ENCODE results near the gene CHRD.

CHRD gene

DNA sequence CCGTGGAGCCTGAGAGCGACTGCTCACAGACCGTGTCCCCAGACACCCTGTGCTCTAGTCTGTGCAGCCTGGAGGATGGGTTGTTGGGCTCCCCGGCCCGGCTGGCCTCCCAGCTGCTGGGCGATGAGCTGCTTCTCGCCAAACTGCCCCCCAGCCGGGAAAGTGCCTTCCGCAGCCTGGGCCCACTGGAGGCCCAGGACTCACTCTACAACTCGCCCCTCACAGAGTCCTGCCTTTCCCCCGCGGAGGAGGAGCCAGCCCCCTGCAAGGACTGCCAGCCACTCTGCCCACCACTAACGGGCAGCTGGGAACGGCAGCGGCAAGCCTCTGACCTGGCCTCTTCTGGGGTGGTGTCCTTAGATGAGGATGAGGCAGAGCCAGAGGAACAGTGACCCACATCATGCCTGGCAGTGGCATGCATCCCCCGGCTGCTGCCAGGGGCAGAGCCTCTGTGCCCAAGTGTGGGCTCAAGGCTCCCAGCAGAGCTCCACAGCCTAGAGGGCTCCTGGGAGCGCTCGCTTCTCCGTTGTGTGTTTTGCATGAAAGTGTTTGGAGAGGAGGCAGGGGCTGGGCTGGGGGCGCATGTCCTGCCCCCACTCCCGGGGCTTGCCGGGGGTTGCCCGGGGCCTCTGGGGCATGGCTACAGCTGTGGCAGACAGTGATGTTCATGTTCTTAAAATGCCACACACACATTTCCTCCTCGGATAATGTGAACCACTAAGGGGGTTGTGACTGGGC, 35.1 kb upstream of the CHRD start:
- Histone ChIP-seq H2BK120ac (ENCODE audit: low read depth, low read length) (no peak overlapping the region), H3K9ac (ENCODE audit: low read length) (no peak overlapping the region), H3K36me3 (ENCODE audit: control insufficient read depth in 1 of 2, insufficient read depth in 2 of 2, low read depth in 1 of 2, low read length in 2 of 2) (peaks cover 37 to 42% of the 10 kb centered on the region in 2 experiments), H2AFZ (ENCODE audit: low read depth, low read length) (no peak overlapping the region), H3K4me2 (ENCODE audit: low read length, poor library complexity, severe bottlenecking) (no peak overlapping the region), H4K8ac (ENCODE audit: low read length) (no peak overlapping the region), H2AK5ac (ENCODE audit: low read length, severe bottlenecking) (peak overlapping the region; percentile 89), H2BK5ac (ENCODE audit: low read depth, low read length, poor library complexity, severe bottlenecking) (no peak overlapping the region), H2BK12ac (ENCODE audit: low read length in 2 of 2) (no peak overlapping the region), H3K23ac (ENCODE audit: low read length in 2 of 2) (no peak overlapping the region), H3K9me3 (ENCODE audit: control insufficient read depth, low read length) (no peaks in the 10 kb centered on the region), H3K18ac (ENCODE audit: low read depth in 1 of 2, low read length in 2 of 2) (peak overlapping the region in 1 of 2 experiments; percentile 46), H3K27ac (ENCODE audit: low read length, poor library complexity, severe bottlenecking) (no peak overlapping the region), H3K4ac (ENCODE audit: low read depth in 1 of 2, low read length in 2 of 2) (no peak overlapping the region), H2BK15ac (ENCODE audit: low read depth, poor library complexity, severe bottlenecking) (no peak overlapping the region), H3K14ac (ENCODE audit: low read length in 2 of 2) (no peak overlapping the region), H4K91ac (ENCODE audit: low read length) (no peak overlapping the region), H3K4me1 (ENCODE audit: control insufficient read depth, insufficient read depth, low read depth, low read length) (peaks cover 54% of the 10 kb centered on the region), H3K4me3 (ENCODE audit: insufficient read depth in 1 of 2, low read depth in 1 of 2, low read length in 2 of 2) (no peak overlapping the region), H3K79me1 (replicated peaks; ENCODE audit: low read length, poor library complexity, severe bottlenecking) (peaks cover 12% of the 10 kb centered on the region), H3K27me3 (ENCODE audit: control insufficient read depth in 1 of 2, insufficient read depth in 1 of 2, low read length in 2 of 2) (no peaks in the 10 kb centered on the region)
- no peak for DNase-seq
- WGBS: 92% methylated on average over 20 of the region's 24 CpGs

DNA sequence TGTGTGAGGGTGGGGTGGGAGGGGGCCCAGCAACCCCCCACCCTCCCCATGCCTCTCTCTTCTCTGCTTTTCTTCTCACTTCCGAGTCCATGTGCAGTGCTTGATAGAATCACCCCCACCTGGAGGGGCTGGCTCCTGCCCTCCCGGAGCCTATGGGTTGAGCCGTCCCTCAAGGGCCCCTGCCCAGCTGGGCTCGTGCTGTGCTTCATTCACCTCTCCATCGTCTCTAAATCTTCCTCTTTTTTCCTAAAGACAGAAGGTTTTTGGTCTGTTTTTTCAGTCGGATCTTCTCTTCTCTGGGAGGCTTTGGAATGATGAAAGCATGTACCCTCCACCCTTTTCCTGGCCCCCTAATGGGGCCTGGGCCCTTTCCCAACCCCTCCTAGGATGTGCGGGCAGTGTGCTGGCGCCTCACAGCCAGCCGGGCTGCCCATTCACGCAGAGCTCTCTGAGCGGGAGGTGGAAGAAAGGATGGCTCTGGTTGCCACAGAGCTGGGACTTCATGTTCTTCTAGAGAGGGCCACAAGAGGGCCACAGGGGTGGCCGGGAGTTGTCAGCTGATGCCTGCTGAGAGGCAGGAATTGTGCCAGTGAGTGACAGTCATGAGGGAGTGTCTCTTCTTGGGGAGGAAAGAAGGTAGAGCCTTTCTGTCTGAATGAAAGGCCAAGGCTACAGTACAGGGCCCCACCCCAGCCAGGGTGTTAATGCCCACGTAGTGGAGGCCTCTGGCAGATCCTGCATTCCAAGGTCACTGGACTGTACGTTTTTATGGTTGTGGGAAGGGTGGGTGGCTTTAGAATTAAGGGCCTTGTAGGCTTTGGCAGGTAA, 34.3 kb upstream of the CHRD start:
- H3K9ac ChIP-seq (ENCODE audit: low read length): peak overlapping the region; percentile 16
- WGBS: 48% methylated on average over 12 of the region's 14 CpGs
- H3K14ac ChIP-seq (ENCODE audit: low read length in 2 of 2): no peak overlapping the region

GRCh38 chr3:184346480-184347190, 33.2 kb upstream of the CHRD start:
- no peak overlapping the region for H2AFZ ChIP-seq (ENCODE audit: low read depth, low read length)
- H3K4me1 ChIP-seq (ENCODE audit: control insufficient read depth, insufficient read depth, low read depth, low read length): peaks cover 65% of the 10 kb centered on the region
- no peak overlapping the region for H3K18ac ChIP-seq (ENCODE audit: low read depth in 1 of 2, low read length in 2 of 2)
- peak overlapping the region in 1 of 2 experiments; percentile 32 for H2BK12ac ChIP-seq (ENCODE audit: low read length in 2 of 2)
- H3K27me3 ChIP-seq (ENCODE audit: control insufficient read depth in 1 of 2, insufficient read depth in 1 of 2, low read length in 2 of 2): no peaks in the 10 kb centered on the region
- no peak overlapping the region for H3K14ac ChIP-seq (ENCODE audit: low read length in 2 of 2)
- no peak overlapping the region for H3K4me3 ChIP-seq (ENCODE audit: insufficient read depth in 1 of 2, low read depth in 1 of 2, low read length in 2 of 2)
- H2BK5ac ChIP-seq (ENCODE audit: low read depth, low read length, poor library complexity, severe bottlenecking): no peak overlapping the region
- WGBS: 97% methylated on average over 20 of the region's 20 CpGs
- peak overlapping the region; percentile 82 for H2AK5ac ChIP-seq (ENCODE audit: low read length, severe bottlenecking)
- H3K4me2 ChIP-seq (ENCODE audit: low read length, poor library complexity, severe bottlenecking): no peak overlapping the region
- H4K8ac ChIP-seq (ENCODE audit: low read length): no peak overlapping the region
- H3K9ac ChIP-seq (ENCODE audit: low read length): no peak overlapping the region
- H2BK15ac ChIP-seq (ENCODE audit: low read depth, poor library complexity, severe bottlenecking): no peak overlapping the region
- no peak overlapping the region for H4K91ac ChIP-seq (ENCODE audit: low read length)
- no peak overlapping the region for H3K27ac ChIP-seq (ENCODE audit: low read length, poor library complexity, severe bottlenecking)
- H3K79me1 ChIP-seq (replicated peaks; ENCODE audit: low read length, poor library complexity, severe bottlenecking): peaks cover 6% of the 10 kb centered on the region
- no peak overlapping the region for H3K23ac ChIP-seq (ENCODE audit: low read length in 2 of 2)
- H3K9me3 ChIP-seq (ENCODE audit: control insufficient read depth, low read length): no peaks in the 10 kb centered on the region
- no peak for DNase-seq
- H3K4ac ChIP-seq (ENCODE audit: low read depth in 1 of 2, low read length in 2 of 2): no peak overlapping the region
- H2BK120ac ChIP-seq (ENCODE audit: low read depth, low read length): no peak overlapping the region
- H3K36me3 ChIP-seq (ENCODE audit: control insufficient read depth in 1 of 2, insufficient read depth in 2 of 2, low read depth in 1 of 2, low read length in 2 of 2): peaks cover 33 to 38% of the 10 kb centered on the region in 2 experiments

More for the DNA sequence above, 34.3 kb upstream of the CHRD start:
- Histone ChIP-seq H3K4me3 (ENCODE audit: insufficient read depth in 1 of 2, low read depth in 1 of 2, low read length in 2 of 2) (no peak overlapping the region), H4K8ac (ENCODE audit: low read length) (no peak overlapping the region), H2BK120ac (ENCODE audit: low read depth, low read length) (no peak overlapping the region), H2BK5ac (ENCODE audit: low read depth, low read length, poor library complexity, severe bottlenecking) (no peak overlapping the region), H3K27ac (ENCODE audit: low read length, poor library complexity, severe bottlenecking) (peak overlapping the region; percentile 62), H3K27me3 (ENCODE audit: control insufficient read depth in 1 of 2, insufficient read depth in 1 of 2, low read length in 2 of 2) (no peaks in the 10 kb centered on the region), H3K18ac (ENCODE audit: low read depth in 1 of 2, low read length in 2 of 2) (peak overlapping the region in 1 of 2 experiments; percentile 54), H3K4me1 (ENCODE audit: control insufficient read depth, insufficient read depth, low read depth, low read length) (peaks cover 58% of the 10 kb centered on the region), H2AK5ac (ENCODE audit: low read length, severe bottlenecking) (peak overlapping the region; percentile 58), H3K4ac (ENCODE audit: low read depth in 1 of 2, low read length in 2 of 2) (no peak overlapping the region), H3K23ac (ENCODE audit: low read length in 2 of 2) (no peak overlapping the region), H3K4me2 (ENCODE audit: low read length, poor library complexity, severe bottlenecking) (peak overlapping the region; percentile 13), H3K9me3 (ENCODE audit: control insufficient read depth, low read length) (no peaks in the 10 kb centered on the region), H2AFZ (ENCODE audit: low read depth, low read length) (no peak overlapping the region), H2BK12ac (ENCODE audit: low read length in 2 of 2) (no peak overlapping the region), H4K91ac (ENCODE audit: low read length) (no peak overlapping the region), H2BK15ac (ENCODE audit: low read depth, poor library complexity, severe bottlenecking) (no peak overlapping the region), H3K79me1 (replicated peaks; ENCODE audit: low read length, poor library complexity, severe bottlenecking) (peaks cover 12% of the 10 kb centered on the region), H3K36me3 (ENCODE audit: control insufficient read depth in 1 of 2, insufficient read depth in 2 of 2, low read depth in 1 of 2, low read length in 2 of 2) (peaks cover 37 to 42% of the 10 kb centered on the region in 2 experiments)
- peak; percentile 76 for DNase-seq

Data from mesenchymal stem cell (in vitro differentiated cells and primary cell).